ENCODE measurements around the gene SLC29A2. TPM values are rescaled to one million over a fixed set of nuclear protein-coding genes. Genes with fewer than 3 reads are reported as not detected.
A peak's percentile ranks its signal among the peaks of the same experiment; 100 is the strongest.

SLC29A2 gene
- total and polyA plus RNA-seq, 2 donors (not counting 3 experiments of a cell fraction or from before 2014, with no cell fraction given): 2.4 to 5.2 TPM

GRCh38 chr11:66335531-66336233 lies 35.9 kb downstream of the SLC29A2 start:
- dilution Hi-C loops (cut with MboI; ENCODE audit: extremely low pct_ligation_motif_present, low sequenced_read_pairs) (no loop called here), intact Hi-C loops (cut with micrococcal nuclease) (loop anchor here (1.0 to 2.0 kb wide), 3 partner anchors 7 to 23 kb away; partner anchors contain the start of gene BRMS1)
- peak; percentile 81 for FAIRE-seq
- Histone ChIP-seq H3K27ac (ENCODE audit: insufficient read depth, low read depth, low read length) (peak overlapping the region; percentile 91), H4K20me1 (replicated peaks; ENCODE audit: control insufficient read depth, extremely low read depth, insufficient read depth, low read length) (no peaks in the 10 kb centered on the region), H3K36me3 (ENCODE audit: control insufficient read depth in 2 of 2, extremely low read depth in 1 of 2, insufficient read depth in 2 of 2, low read length in 2 of 2) (peaks cover 0 to 10% of the 10 kb centered on the region in 2 experiments), H3K79me2 (ENCODE audit: control insufficient read depth, insufficient read depth, low read length) (no peaks in the 10 kb centered on the region), H3K27me3 (ENCODE audit: control insufficient read depth in 2 of 2, insufficient read depth in 2 of 2, low read length in 2 of 2) (no peaks in the 10 kb centered on the region), H3K9me3 (replicated peaks; ENCODE audit: control insufficient read depth, insufficient read depth, low read length) (no peaks in the 10 kb centered on the region), H3K4me2 (ENCODE audit: insufficient read depth, low read length) (peak overlapping the region; percentile 53), H3K4me1 (ENCODE audit: control insufficient read depth, extremely low read depth, insufficient read depth, low read length) (peaks cover 18% of the 10 kb centered on the region), H2AFZ (ENCODE audit: low read depth, low read length) (peak overlapping the region; percentile 0), H3K4me3 (replicated peaks in 1 of 3; ENCODE audit: insufficient read depth in 1 of 3, low read depth in 1 of 3, low read length in 3 of 3) (peak overlapping the region; percentile 12 to 54 (median 48)), H3K9me1 (replicated peaks; ENCODE audit: control insufficient read depth, extremely low read depth, insufficient read depth, low read length) (no peaks in the 10 kb centered on the region), H3K9ac (replicated peaks; ENCODE audit: extremely low read depth, insufficient read depth, low read length) (peak overlapping the region; percentile 85)
- DNase-seq (ENCODE audit: low read depth, low spot score): peak; percentile 53
- BruUV-seq (replicated peaks): TSS peak; percentile 13
- ChIA-PET CTCF (interaction anchor here (0.6 to 8.7 kb wide), 8 partner anchors 9 to 53 kb away, joined by 3 to 225 read pairs (median 6); partner anchors contain the start of genes BRMS1 and CD248), POLR2A (interaction anchor here (1.4 to 1.6 kb wide), 3 partner anchors 9 to 46 kb away, joined by 3 to 6 read pairs (median 4); partner anchors contain the start of genes BRMS1 and YIF1A)
- TF ChIP-seq GATA2 (IDR thresholded peaks at IDR 0.05; ENCODE audit: insufficient read depth, insufficient read length, low read depth, low read length): no peak
- TF ChIP-seq, protein P1, sequence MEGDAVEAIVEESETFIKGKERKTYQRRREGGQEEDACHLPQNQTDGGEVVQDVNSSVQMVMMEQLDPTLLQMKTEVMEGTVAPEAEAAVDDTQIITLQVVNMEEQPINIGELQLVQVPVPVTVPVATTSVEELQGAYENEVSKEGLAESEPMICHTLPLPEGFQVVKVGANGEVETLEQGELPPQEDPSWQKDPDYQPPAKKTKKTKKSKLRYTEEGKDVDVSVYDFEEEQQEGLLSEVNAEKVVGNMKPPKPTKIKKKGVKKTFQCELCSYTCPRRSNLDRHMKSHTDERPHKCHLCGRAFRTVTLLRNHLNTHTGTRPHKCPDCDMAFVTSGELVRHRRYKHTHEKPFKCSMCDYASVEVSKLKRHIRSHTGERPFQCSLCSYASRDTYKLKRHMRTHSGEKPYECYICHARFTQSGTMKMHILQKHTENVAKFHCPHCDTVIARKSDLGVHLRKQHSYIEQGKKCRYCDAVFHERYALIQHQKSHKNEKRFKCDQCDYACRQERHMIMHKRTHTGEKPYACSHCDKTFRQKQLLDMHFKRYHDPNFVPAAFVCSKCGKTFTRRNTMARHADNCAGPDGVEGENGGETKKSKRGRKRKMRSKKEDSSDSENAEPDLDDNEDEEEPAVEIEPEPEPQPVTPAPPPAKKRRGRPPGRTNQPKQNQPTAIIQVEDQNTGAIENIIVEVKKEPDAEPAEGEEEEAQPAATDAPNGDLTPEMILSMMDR (IDR thresholded peaks at IDR 0.05; ENCODE audit: extremely low read depth in 1 of 2, insufficient read depth in 1 of 2, low read depth in 1 of 2, low read length in 2 of 2): peak in 1 of 2 donors; percentile 1
